HG03135 (cell line): ENCODE data around the gene KCNN3.

Experiments
- ATAC-seq: cut with Tn5 transposase; IDR thresholded peaks from one replicate; pipeline ENCODE4 v1.9.1; 2021; ENCODE audit warnings: mild to moderate bottlenecking, moderate library complexity; ENCODE audit not compliant: unreplicated experiment

Gene KCNN3

DNA sequence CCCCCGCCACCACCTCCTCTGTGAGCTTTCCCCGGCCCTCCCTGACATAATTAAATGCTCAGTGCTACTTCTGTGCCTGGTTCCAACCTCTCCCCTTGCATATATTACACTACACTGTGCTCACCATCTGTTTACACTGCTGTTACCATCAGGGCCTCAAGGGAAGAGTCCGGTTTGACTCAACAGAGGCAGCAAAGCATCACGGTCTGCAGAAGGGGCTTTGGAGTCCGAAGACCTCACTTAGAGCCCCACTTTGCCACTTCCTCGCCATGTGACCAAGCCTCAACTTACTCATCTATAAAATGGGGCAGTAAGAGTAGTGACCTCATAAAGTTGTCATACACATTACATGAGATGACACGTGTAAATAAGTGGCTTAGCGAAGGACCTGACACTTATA lies 27.4 kb downstream of the KCNN3 start:
- no peak for ATAC-seq

DNA sequence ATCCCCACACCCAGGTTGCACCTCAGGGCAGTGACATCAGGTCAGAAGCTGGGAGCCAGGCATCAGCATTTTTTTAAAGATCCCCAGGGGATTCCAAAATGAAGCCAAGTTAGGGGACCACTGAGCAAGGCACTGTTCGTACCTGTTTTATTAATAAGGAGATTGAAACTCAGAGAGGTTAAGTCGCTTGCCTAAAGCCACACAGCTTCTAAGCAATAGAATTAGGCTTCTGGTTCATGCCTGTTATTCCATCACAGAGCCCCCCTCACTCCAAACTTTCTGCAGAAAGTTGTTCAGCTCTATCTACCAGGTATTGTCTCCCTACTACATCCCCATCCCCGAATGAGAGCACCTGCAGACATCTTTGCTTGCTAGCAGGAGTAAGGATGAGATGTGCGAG lies 28.7 kb downstream of the KCNN3 start:
- no peak for ATAC-seq

DNA sequence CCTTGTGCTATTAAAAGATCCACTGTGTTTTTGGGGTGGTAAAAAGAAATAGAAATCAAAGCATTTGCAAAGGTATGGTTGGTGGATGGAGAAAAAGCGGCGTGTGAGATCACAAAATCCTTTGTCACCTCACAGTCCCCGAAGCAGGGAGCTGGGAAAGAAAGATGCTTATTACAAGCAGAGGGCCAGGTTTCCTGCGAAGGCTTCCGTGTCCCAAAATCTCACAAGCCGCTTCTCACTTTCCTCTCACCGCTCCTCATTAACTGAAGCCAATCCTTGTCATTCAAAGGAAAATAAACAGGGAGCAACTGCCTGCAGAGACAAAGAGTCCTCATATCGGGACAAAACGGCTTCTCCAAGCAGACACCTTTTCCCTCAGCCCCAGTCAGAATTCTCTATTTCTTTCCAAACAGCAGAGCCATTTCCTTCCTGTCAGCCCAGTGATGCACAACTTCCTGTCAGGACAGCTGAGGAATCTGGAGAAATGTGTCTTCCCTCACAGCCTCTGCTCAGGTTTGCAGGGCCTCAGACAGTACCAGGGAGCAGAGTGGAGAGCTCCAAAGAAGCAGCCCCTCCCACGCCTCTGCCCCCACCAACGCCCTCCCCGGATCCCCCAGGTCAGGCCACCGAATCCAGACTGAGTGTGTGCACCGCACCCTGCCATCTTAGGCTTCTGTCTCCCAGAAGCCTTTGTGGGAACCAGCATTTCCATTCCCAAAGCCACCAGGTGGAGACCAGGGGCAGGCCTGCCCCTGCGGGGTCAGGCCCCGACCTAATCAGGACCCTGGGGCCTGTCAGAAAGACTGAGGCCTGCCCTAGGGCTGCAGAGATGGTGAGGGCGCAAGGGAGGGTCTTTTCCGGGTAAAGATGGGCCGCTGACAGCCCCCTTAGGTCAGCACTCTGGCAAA lies 29.6 kb downstream of the KCNN3 start:
- ATAC-seq: no peak

DNA sequence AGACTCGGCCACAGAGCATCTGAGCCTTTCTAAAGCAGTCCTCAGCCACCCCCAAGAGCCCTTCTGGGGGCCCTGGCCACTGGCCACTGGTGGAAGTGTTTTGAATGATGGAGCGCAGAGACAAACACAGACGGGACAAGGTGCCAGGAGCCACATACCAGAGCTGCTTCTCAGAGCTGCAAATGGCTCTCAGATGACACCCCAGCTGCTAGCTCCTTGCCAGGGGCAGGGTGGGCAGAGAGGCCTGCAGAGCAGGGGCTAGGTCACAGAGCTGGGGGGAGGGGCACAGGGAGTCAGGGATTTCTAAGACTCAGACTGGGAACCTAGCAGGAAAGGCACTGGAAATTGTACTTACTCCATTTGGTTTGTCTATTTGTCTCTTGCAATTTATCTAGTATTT lies 30.4 kb downstream of the KCNN3 start:
- no peak for ATAC-seq

DNA sequence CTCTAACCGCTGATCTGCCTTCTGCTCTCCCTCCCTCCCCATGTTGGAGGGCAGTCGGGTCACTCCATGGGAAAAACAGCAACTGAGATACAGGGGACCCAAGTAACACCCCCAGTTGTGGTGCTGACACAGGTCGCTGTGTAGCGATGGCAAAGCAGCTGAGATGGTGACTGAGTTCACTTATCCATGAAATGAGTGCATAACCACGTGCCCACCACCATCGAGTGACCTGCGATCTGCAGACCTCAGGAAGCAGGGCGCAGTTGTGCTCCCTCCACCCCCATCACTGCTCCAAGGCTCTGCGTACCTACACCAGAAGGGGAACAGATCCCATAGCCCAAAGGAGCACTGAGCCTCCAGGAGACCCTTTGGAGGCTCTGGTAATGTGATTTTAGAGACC lies 31.1 kb downstream of the KCNN3 start:
- ATAC-seq: no peak

DNA sequence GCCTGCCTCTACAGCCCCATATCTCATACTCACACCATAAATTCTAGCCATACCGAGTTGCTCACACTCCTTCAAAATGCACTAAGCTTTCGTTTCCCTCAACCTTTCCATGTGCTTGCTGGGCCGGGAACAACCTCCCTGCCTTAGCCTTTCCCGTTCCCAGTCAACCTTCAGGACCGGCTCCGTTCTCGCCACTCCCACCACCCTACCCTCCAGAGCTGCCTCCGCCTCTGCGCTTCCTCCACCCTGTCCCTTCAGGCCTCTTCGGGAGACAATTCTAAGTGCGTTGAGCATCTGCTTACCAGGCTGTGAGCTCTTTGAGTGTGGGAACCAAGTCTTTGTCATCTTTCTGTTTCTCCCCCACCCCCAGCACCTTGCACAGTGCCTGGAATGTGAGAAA lies 31.6 kb downstream of the KCNN3 start:
- no peak for ATAC-seq

DNA sequence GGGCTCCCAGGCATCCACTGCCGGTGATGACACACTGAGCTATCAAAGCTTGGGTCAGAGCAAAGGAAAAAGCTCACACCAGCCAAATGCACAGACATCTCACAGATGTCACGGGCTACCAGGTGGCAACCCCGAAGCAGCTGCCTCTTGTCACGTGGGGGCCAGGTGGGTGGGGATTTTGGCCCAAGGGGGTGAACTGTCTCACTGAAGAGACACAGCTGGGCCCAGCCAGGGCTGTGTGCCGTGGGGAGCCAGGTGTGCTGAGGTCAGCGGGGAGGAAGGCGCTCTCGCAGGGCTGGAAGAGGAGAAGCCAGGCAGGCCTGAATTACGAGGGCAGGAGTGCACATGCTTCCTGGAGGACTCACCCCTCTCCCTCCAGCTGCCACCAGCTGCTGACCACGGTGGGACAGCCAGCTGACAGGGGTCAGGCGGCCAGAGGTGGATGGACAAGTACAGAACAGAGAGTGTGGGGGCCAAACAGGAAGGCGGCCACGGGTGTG lies 32.4 kb downstream of the KCNN3 start:
- peak; percentile 75 for ATAC-seq

DNA sequence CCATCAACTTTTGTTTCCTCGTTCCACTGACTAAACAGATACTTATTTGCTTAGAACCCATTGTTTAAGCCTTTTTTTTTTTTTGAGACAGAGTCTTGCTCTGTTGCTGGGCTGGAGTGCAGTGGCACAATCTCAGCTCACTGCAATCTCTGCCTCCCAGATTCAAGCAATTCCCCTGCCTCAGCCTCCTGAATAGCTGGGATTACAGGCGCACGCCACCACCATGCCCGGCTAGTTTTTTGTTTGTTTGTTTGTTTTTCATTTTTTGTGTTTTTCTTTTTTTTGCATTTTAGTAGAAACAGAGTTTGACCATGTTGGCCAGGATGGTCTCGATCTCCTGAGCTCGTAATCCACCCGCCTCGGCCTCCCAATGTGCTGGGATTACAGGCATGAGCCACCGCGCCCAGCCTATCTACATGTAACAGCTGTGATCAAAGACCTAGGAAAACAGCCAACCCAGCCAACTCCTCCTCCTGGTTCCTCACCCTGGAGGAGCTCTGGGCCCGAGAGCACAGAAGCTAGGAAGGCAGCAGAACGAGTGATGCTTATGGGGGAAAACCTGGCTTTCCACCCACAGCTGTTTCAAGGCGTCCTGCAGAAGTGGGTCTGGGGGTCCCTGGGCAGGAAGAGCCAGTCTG lies 32.9 kb downstream of the KCNN3 start:
- ATAC-seq: no peak

DNA sequence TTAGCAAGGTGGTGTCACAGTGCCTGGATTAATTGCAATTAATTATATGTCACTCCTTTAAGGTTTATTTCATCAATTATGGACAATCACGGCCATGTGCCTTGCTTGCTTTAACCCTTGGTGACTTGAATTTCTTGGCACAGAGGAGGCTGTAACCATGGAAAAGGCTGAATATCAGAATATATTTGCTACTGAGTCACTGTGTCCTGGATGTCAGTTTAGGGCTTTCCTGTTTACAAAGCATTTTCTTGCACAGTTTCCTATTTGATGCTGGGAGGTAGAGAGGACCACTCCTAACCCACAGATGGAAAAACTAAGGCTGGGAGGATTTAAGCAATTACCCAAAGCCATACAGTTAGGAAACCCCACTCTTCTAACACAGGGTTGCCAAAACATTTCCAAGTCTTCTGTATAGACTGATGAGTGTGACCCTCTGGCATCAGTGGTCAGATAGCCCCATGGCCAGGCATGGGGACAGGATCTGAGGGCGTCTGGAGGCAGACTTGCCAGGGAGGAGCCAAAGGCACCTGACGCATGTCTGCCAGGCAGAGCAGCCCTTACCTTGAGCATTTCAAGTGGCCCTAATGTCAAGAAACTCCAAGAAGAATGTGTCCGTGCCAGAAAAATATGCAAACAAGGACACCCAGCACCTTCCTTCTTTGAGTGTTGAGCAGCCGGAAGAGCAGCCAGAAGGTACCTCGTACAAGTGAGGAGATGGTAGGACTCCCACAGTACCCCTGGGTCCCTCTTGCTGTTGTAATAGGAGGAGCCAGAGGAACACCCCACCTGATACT lies 34.4 kb downstream of the KCNN3 start:
- ATAC-seq: no peak

DNA sequence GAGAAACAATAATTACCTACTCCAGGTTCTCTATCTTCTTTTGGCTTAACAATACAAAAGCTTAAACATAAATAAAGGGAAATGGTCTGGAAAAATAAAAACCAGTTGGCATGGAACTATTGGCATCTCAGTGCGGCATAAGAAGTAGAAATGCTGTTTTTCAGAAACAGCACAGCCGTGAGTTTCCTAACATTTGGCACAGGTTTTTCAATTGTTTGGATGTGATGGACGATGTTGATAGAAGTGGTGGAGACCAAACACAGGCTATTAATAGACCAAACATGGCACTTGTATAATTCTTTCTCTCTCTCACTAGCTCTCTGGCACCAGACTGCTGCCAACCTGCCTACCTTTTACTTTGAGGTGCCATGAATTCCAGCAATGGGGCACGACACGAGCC lies 36.2 kb downstream of the KCNN3 start:
- ATAC-seq: no peak

DNA sequence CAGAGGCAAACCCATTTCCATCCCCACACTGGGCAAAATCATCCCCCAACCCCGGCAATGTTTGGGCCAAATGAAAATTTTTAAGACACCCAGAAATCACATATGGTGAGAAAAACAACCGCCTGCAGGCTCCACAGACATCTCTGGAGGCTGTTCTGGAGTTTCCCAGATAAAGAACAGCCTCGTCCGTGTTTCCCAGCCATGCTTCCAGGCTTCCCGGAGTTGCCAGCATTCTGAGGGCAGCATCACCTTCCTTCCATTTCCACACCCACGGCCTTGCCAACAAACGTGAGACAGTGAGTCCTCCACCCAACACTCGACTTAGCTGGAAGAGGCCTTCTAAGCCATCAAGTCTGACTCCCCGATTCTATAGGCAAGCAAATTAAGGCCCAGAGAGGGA lies 36.9 kb downstream of the KCNN3 start:
- ATAC-seq: no peak

DNA sequence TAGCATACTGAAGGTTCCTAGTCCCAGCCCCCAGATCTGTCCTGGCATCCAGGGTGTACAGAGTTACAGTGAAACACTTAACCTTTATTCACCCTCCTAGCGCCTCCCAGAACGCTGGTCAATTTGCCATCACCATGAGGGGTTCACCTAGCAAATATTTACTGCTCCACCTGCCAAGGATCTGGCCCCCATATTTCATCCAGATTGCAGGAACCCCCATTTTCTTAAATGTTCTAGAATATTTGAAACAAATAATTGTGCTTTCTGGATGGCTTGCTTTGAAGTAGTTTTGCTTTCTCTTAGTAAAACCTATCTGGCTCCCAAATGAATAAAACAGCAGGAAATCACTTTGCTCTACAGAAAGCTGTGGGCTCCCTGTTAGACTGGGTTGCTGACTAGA lies 37.7 kb downstream of the KCNN3 start:
- ATAC-seq: no peak

DNA sequence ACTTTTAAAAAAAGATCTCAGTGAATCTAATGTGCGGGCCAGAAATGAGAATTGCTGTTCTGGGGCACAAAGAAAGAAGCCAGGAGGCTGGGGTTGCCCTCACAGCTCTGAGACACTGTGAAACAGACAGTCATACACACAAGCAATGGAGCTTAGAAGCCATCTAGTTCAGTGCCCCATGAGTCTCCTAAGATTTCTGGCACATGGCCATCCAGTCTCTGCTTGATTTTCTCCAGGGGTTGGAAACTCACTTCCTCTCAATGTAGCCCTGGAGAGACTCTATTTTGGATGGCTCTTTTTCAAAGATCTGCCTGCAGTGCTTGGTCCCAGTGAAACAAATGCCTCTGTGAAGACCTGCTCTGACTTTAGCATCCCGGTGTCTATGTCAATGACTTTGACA lies 38.6 kb downstream of the KCNN3 start:
- ATAC-seq: no peak

DNA sequence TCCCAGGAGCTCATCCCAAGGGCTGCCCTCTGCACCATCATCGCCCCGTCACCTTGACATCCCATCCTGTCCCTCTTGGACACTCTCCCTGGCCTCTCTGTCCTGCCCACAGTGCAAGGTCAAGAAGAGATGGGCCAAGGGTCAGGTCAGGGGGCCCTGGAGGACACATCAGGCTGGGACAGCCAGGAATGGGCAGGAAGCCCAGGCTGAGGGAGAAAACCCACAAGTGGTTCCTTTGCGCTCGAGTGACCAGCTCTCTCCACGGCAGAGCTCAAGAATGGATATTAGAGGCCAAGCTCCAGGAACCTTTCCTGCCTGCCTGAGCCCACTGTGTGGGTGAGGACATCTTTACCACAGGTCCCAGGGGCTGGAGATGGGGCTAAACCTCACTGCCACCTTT lies 41.0 kb downstream of the KCNN3 start:
- no peak for ATAC-seq

DNA sequence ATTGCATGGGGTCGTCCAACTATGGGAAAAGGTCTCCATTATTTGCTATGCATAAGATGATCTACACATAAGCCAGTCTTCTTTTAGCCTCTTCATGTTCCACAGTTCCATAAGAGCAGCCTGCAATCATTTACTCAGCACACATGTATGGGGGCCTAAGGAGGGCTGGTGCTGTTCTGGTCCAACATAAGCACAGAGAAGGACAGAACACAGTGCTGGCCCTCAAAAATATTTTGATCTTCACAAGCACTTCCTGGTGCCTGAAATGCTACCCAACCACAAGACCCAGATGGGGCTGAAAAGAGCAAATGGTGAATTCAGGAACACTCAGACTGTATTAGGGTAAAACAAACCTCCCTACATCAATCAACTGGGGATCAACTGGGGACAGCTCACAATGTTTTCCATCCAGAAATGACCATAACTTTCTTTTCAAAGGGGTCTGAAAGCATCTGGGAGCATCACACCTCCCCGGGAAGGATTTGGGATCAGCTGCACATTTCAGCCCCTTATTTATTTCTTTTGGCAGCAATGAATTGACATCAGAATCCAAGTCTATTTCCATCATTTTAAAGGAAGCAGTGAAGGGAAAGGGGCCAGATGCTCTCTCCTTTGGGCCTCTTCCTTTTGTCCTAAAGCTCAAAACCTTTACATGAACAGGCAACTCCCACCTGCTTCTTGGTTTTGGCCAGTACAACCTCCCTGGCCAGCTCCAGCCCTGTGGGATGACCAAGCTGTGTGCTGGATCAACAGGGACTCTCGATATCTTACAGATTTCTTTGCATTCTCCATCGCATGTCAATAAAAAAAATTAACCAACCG lies 45.7 kb downstream of the KCNN3 start:
- no peak for ATAC-seq

DNA sequence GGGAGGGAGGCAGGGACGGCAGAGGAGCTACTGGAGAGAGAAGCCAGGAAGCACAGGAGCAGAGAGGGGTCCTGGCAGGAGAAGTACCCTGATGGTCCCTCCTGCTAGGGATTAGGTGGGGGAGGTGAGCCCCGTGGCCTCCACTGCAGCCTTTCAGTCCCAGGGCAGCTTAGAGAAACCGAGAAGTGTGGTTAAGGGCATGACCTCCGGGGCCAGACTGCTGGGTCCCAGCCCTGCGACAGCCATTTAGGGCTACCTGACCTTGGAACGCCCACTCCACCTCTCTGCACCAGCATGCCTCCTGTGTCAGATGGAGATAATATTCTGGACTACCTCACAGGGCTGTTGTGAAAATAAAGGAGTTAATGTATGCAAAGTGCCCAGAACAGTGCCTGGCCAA lies 47.4 kb downstream of the KCNN3 start:
- no peak for ATAC-seq

DNA sequence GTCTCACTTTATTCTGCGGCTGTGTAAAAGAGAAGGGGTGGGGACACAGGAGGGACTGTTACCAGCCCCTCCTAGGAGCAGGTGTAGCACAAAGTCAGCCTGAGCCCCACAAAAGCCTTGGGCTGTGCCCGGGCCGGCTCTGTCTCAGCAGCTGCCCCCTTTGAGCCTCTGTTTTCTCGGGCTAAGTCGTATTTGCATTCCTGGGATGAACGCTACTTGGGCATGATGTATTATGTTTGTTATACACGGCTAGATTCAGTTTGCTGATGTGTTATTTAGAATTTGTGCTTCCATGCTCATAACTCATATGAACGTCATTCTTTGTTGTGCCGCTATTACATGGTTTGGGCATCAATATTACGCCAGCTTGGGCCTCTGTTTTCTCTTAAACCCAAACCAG lies 47.8 kb downstream of the KCNN3 start:
- no peak for ATAC-seq

DNA sequence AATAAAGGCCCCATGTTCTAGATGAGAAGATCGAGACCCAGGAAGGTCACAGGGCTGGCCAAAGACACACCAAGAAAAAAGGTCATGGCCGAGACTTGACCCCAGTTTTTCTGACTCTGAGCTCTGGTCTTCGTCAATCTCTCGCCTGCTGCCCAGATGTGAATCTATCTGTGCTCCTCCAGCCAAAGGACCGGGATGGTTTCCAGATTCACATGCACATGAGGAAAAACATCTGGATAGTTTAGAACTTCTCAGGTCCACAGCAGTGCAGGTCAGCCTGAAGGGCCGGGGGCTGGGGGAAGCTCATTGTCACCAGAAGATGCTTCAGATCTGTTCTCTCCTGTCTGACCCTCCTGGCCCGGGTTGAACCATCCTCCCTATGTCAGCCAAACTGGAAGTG lies 49.0 kb downstream of the KCNN3 start:
- no peak for ATAC-seq

DNA sequence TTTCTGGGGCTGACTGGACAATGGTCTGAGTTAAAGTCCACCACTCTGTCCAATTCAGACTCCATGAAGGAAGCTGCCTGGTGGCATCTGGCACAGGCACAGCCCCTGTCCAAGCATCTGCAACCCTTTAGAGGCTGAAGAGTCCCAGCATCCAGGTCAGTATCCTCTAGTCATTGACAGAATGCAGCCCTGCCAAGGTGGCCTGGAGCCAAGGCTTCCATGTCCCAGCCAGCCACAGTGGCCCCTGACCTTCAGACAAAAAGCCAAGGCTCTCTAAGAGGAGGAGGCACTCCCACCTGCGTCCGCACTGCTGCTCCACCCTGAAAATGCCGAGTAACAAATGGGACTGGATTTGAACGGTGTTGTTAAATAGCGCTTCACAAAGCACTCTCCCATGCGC lies 49.4 kb downstream of the KCNN3 start:
- ATAC-seq: no peak
